Measurements from ENCODE around the gene LGI1. TPM values are rescaled to one million over a fixed set of nuclear protein-coding genes. Genes with fewer than 3 reads are reported as not detected.

LGI1 gene
- total RNA-seq, 2 donors from 2014 or later = 4.7 TPM; not detected in 1

DNA sequence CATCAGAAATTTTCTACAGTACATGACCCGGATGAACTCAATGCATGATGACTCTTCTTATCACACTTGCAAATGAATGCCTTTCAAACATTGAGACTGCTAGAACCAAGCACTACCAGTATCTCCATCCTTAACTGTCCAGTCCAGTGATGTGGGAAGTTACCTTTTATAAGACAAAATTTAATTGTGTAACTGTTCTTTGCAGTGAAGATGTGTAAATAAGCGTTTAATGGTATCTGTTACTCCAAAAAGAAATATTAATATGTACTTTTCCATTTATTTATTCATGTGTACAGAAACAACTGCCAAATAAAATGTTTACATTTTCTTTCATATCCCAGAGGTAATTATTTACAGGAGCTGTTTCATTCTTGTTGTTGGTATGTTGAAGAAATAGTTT, 40.1 kb downstream of the LGI1 start:
- Histone ChIP-seq H3K27me3 (replicated peaks; ENCODE audit: insufficient read depth) (no peaks in the 10 kb centered on the region), H3K27ac (no peak overlapping the region), H3K9me3 (no peaks in the 10 kb centered on the region), H3K4me1 (ENCODE audit: control insufficient read depth in 1 of 2, low read depth in 2 of 2) (no peaks in the 10 kb centered on the region), H3K4me3 (no peak overlapping the region), H3K36me3 (no peaks in the 10 kb centered on the region)
- TF ChIP-seq, protein P1, sequence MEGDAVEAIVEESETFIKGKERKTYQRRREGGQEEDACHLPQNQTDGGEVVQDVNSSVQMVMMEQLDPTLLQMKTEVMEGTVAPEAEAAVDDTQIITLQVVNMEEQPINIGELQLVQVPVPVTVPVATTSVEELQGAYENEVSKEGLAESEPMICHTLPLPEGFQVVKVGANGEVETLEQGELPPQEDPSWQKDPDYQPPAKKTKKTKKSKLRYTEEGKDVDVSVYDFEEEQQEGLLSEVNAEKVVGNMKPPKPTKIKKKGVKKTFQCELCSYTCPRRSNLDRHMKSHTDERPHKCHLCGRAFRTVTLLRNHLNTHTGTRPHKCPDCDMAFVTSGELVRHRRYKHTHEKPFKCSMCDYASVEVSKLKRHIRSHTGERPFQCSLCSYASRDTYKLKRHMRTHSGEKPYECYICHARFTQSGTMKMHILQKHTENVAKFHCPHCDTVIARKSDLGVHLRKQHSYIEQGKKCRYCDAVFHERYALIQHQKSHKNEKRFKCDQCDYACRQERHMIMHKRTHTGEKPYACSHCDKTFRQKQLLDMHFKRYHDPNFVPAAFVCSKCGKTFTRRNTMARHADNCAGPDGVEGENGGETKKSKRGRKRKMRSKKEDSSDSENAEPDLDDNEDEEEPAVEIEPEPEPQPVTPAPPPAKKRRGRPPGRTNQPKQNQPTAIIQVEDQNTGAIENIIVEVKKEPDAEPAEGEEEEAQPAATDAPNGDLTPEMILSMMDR (IDR thresholded peaks at IDR 0.05) = no peak
- DNase-seq (ENCODE audit: low spot score) = no peak
- no peak for ATAC-seq (ENCODE audit: insufficient number of reproducible peaks, low FRiP score, low read depth)

DNA sequence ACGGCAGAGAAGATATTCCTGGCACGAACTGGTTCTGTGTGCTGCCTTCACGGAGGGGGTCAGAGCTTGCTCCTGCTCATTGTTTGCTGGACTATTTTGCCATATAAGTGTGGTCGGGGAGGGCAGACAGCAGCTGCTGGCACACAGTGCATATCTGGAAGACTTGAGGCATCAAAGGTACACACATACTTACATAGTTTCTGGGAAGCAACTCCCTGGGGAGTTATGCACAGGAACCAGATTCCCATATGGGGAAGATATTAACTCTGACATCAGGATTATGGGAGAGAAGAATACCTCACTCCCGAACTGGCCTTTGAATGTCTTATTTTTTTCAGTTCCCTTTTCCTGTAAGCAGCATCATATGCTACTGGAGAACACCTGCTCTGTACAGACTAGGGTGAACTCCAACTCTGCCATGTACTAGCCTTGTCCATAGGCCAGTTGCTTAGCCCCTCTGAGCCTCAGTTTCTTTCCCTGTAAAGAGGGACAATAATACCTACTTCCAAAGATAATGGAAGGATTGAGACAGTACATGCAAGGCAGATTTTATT, 41.5 kb downstream of the LGI1 start:
- ATAC-seq (ENCODE audit: insufficient number of reproducible peaks, low FRiP score, low read depth) (no peak), DNase-seq (ENCODE audit: low spot score) (no peak)
- no peaks in the 10 kb centered on the region for H3K36me3 ChIP-seq
- H3K27ac ChIP-seq = no peak overlapping the region
- no peaks in the 10 kb centered on the region for H3K9me3 ChIP-seq
- no peak overlapping the region for H3K4me3 ChIP-seq
- no peaks in the 10 kb centered on the region for H3K4me1 ChIP-seq (ENCODE audit: control insufficient read depth in 1 of 2, low read depth in 2 of 2)
- no peaks in the 10 kb centered on the region for H3K27me3 ChIP-seq (replicated peaks; ENCODE audit: insufficient read depth)
- TF ChIP-seq, protein P1 (IDR thresholded peaks at IDR 0.05) = no peak

DNA sequence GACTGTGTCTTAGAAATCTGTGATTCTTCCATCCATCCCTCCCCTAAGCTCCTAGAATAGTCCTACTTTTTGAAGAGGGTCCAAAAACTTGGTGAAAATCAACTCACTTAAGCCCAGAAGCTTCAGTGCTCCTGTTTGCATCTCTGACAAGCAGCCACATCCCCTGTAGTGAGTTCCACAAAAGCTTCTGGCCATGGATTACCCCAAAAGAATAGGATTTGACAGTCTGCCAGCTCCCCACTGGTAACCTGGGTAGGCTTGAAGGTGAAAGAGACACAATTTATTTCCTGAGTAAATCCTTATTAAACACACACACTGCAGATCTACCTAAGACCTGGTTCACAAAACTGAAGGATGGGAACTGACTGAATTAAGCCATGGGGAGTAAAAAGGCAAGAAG, 46.5 kb downstream of the LGI1 start:
- TF ChIP-seq, protein P1 (IDR thresholded peaks at IDR 0.05) = no peak
- Histone ChIP-seq H3K4me3 (no peak overlapping the region), H3K9me3 (no peaks in the 10 kb centered on the region)

DNA sequence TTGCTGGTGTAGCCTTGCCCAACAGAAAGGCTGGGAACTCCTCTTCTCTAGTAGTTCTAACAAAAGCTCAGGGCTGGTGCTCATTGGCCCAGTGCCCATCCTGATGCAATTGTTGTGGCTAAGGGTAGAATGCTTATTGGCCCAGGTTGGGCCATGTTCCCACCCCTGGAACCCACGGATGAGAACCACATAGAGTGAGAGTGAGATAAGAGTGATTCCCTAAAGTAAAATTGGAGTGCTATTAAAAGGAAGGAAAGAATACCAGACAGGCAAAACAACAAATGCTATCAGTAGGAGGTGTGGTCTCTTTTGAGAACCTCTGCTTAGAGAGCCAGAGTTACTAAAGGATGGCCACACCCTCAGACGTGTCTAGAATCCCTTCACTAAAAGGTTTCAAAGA, 49.2 kb downstream of the LGI1 start:
- no peaks in the 10 kb centered on the region for H3K4me1 ChIP-seq (ENCODE audit: control insufficient read depth in 1 of 2, low read depth in 2 of 2)

More for the DNA sequence above, 46.5 kb downstream of the LGI1 start:
- no peaks in the 10 kb centered on the region for H3K36me3 ChIP-seq
- H3K4me1 ChIP-seq (ENCODE audit: control insufficient read depth in 1 of 2, low read depth in 2 of 2) = no peaks in the 10 kb centered on the region
- ATAC-seq (ENCODE audit: insufficient number of reproducible peaks, low FRiP score, low read depth) (no peak), DNase-seq (ENCODE audit: low spot score) (no peak)
- no peaks in the 10 kb centered on the region for H3K27me3 ChIP-seq (replicated peaks; ENCODE audit: insufficient read depth)
- no peak overlapping the region for H3K27ac ChIP-seq

DNA sequence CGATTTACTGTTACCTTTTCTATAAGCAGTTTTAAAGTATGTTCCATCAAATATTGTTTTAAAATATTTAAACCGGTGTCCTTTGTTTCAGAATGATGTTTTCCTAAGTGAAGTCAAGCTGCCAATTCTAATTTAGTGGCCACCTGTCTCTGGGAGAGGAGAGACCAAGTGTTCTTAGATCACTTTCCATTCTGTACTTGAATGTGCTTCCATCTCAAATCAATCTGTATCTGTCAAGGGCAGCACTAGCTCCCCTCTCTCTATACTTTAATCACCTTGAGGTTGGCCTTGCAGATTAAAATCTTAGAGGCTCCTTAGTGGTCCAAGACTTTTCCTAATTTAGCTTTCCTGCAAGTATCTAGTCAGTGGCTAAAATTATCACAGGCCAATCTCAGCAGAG, 49.6 kb downstream of the LGI1 start:
- no peaks in the 10 kb centered on the region for H3K4me1 ChIP-seq (ENCODE audit: control insufficient read depth in 1 of 2, low read depth in 2 of 2)
- H3K27me3 ChIP-seq (replicated peaks; ENCODE audit: insufficient read depth) = no peaks in the 10 kb centered on the region
- ATAC-seq (ENCODE audit: insufficient number of reproducible peaks, low FRiP score, low read depth) (no peak), DNase-seq (ENCODE audit: low spot score) (no peak)
- H3K9me3 ChIP-seq = no peaks in the 10 kb centered on the region
- no peak overlapping the region for H3K27ac ChIP-seq
- H3K4me3 ChIP-seq = no peak overlapping the region
- no peaks in the 10 kb centered on the region for H3K36me3 ChIP-seq
- TF ChIP-seq, protein P1 (IDR thresholded peaks at IDR 0.05) = no peak

More for the DNA sequence above, 49.2 kb downstream of the LGI1 start:
- Histone ChIP-seq H3K27ac (no peak overlapping the region), H3K27me3 (replicated peaks; ENCODE audit: insufficient read depth) (no peaks in the 10 kb centered on the region), H3K36me3 (no peaks in the 10 kb centered on the region), H3K9me3 (no peaks in the 10 kb centered on the region), H3K4me3 (no peak overlapping the region)
- TF ChIP-seq, protein P1 (IDR thresholded peaks at IDR 0.05) = no peak
- DNase-seq (ENCODE audit: low spot score) = no peak
- no peak for ATAC-seq (ENCODE audit: insufficient number of reproducible peaks, low FRiP score, low read depth)

All from thoracic aorta (tissue), 2 donors.